GM21526 (cell line): ENCODE results near the gene OR52M1.
"Not testable (repeated sequence)": the region's sequence is repeated elsewhere in the genome, so short reads cannot be mapped to it uniquely, and the experiment has no call there.

ENCODE experiments used
- ATAC-seq: cut with Tn5 transposase; IDR thresholded peaks from one replicate; pipeline ENCODE4 v1.9.1; 2021; ENCODE audit warnings: moderate library complexity; ENCODE audit not compliant: unreplicated experiment, low FRiP score

The OR52M1 gene

GRCh38 chr11:4544891-4545290, at the start of gene OR52M1:
Gene OR52M1 (plus strand): TSS chr11:4545191. CDS start chr11:4545191, 0 bp downstream.
- no peak for ATAC-seq

- no peak for ATAC-seq
Observed at GRCh38 chr11:4495487-4495886, 49.5 kb upstream of the OR52M1 start.

DNA sequence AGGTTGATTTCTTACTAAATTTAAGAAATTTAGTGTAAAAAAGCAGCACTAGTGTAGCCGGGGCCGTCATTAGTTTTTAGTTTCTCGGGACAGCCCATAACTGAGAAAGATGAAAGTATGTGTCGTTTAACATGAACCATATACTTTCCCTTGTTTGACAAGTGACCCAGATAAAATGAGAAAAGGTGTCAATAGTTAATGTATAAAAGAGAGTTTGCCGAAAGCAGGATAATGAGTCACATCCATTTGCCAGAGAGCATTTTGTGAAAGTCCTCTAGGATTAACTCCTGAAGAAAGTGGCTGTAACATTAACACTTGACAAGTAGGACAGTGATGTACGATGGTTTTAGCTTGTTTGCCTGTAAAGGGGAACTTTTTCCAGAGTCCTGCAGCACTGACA, 49.0 kb upstream of the OR52M1 start:
- no peak for ATAC-seq

- ATAC-seq = no peak
Observed at GRCh38 chr11:4496557-4497248, 48.3 kb upstream of the OR52M1 start.

GRCh38 chr11:4508886-4509285, 36.1 kb upstream of the OR52M1 start:
- ATAC-seq = no peak

DNA sequence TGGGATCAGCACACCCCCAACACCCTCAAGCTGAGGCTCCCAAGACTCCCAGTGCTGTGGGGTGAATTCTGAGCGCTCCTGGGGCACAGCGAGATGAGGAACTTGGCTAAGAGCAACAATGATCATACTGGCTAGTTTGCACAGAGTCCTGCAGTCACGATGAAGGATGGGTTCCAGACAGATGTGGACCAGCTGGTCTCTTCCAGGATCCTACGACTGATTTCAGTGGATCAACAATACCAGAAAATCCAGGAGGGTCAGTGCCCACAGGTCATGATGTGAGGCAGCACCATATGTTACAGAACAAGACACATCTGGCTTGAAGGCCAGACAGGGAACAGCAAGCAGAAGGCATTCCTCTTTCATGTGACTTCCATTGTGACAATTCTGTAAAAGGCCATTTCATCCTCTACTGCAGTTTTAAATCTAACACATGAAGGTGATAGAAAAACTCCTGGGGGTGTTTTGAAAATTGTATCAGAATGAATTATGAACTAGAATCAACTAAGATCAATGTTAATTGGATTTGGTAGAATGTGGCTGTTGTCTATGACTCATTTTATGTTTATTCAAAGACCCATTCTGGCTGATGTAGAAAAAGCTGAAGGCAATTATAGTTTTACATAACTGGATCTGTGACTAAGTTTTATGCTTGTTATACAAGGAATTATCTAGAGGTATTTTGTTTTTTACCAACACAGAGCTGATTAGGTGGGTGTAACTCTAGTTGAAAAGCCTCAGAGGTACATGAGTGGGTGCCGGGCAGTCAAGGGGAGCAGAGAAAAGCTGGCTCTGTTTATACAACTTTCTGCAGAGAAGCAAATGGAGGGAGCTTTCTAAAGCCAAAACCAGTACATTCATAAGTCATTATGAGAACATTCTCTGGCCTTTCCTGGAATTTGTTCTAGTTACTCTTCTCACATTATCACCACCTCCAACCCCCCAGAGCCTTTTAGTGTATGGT, 33.4 kb upstream of the OR52M1 start:
- no peak for ATAC-seq

DNA sequence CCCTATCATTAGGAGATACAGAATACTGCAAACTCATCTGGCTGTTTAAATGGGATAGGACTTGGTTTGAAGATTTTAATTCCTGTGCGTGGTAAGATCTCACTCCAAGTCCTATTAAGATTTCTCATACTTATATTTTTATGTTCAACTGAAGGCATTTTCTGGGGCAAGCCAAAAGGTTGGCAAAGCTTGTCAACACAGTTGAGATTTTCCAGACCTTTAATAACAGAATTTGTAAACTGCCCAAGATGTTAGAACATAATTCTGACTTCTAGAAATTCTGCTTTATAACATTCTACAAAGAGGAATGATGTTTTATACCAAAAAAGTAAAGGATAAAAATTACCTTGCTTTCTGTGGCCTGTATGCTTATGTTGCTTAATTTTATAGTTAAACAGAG, 30.8 kb upstream of the OR52M1 start:
- ATAC-seq = no peak

GRCh38 chr11:4522339-4522738, 22.7 kb upstream of the OR52M1 start:
- ATAC-seq = no peak

DNA sequence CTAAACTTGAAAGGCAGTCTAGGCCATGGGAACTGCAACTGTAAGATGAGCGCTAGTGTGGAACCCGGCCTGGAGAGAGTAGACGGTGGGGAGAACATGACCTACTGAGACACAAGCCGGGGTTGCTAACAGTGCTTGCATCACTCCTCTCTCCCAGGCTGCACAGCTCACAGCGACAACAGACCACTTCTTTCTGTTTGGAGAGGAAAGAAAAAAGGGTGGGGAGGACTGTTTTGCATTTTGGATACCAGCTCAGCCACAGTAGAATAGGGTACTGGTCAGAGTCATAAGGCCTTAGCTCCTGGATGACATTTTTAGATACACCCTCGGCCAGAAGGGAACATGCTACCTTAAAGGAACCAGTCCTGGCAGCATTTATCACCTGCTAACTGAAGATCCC, 22.2 kb upstream of the OR52M1 start:
- no peak for ATAC-seq

- ATAC-seq = no peak
Observed at GRCh38 chr11:4523666-4524065, 21.3 kb upstream of the OR52M1 start.

DNA sequence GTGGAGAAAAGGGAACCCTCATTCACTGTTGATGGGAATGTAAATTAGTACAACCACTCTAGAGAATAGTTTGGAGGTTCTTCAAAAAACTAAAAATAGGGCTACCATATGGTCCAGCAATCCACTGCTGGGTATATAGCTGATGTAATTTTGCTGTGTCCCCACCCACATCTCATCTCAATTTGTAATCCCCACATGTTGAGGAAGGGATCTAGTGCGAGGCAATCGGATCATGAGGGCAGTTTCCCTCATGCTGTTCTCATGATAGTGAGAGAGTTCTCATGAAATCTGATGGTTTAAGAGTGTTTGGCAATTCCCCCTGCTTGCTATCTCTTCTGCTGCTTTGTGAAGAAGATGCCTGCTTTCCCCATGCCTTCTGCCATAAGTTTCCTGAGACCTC, 17.1 kb upstream of the OR52M1 start:
- ATAC-seq = no peak

DNA sequence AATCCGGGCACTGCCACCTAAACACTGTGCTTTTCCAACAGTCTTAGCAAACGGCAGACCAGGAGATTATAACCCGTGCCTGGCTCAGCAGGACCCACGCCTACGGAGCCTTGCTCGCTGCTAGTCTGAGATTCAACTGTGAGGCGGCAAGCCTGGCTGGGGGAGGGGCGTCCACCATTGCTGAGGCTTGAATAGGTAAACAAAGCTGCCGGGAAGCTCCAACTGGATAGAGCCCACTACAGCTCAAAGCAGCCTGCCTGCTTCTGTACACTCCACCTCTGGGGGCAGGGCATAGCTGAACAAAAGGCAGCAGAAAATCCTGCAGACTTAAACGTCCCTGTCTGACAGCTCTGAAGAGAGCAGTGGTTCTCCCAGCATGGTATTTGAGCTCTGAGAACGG, 13.3 kb upstream of the OR52M1 start:
- not testable (repeated sequence) for ATAC-seq

GRCh38 chr11:4539603-4540219, 5.3 kb upstream of the OR52M1 start:
- ATAC-seq = no peak

GRCh38 chr11:4541071-4541470, 3.9 kb upstream of the OR52M1 start:
- no peak for ATAC-seq

- ATAC-seq = no peak
Observed at GRCh38 chr11:4543561-4543960, 1.4 kb upstream of the OR52M1 start.

- ATAC-seq = no peak
Observed at GRCh38 chr11:4546878-4547277, 1.9 kb downstream of the OR52M1 start.

GRCh38 chr11:4547416-4547815, 2.4 kb downstream of the OR52M1 start:
- no peak for ATAC-seq

- no peak for ATAC-seq
Observed at GRCh38 chr11:4551346-4551979, 6.5 kb downstream of the OR52M1 start.

DNA sequence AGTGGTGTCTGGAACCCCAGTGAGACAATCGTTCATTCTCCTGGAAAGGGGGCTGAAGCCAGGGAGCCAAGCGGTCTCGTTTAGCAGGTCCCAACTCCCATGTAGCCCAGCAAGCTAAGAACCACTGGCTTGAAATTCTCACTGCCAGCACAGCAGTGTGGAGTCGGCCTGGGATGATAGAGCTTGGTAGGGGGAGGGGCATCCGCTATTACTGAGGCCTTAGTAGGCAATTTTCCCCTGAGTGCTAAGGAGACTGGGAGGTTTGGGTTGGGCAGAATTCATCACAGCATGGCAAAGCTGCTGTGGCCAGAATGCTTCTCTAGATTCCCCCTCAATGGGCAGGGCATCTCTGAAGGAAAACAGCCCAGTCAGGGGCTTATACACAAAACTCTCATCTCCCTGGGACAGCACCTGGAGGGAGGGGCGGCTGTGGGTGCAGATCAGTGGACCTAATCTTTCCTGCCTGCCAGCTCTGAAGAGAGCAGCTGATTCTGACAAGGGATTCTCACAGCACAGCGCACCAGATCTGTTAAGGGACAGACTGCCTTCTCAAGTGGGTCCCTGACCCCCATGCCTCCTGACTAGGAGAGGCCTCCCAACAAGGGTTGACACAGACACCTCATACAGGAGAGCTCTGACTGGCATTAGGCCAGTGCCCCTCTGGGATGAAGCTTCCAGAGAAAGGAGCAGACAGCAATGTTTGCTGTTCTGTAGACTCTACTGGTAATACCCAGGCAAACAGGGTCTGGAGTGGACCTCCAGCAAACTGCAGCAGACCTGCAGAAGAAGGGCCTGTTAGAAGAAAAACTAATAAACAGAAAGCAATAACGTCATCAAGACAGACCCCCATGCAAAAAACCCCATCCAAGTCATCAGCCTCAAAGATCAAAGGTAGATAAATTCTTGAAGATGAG, 14.8 kb downstream of the OR52M1 start:
- ATAC-seq = no peak

GRCh38 chr11:4560467-4560866, 15.5 kb downstream of the OR52M1 start:
- no peak for ATAC-seq
